LNCAP (cell line): ENCODE results near the gene KAZALD1.

ENCODE experiments used
- CTCF ChIP-seq: fragments of 450-650 bp; IDR thresholded peaks from 2 replicates; pipeline ENCODE4 v1.5.1; 2017; ENCODE audit warnings: mild to moderate bottlenecking

The KAZALD1 gene

DNA sequence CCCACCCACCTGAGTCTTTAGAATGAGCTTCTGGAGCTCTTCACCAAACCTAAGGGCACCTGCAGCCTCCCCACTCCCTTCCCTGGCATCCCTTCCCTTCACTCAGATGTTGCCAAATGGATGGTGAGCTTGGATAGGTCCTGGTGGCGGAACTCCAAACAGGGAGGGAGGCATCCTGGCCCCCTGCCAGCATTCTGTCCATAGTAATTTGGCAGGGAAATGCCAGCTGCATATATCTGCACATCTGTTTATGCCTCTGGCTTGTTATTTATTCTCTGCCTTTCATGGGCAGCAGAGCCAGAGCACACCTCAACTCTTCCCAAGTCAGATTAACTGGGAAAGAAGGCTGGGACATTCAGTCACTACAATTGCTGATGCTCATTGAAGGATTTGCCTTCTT lies 18.1 kb downstream of the KAZALD1 start:
- TF ChIP-seq CTCF = no peak

DNA sequence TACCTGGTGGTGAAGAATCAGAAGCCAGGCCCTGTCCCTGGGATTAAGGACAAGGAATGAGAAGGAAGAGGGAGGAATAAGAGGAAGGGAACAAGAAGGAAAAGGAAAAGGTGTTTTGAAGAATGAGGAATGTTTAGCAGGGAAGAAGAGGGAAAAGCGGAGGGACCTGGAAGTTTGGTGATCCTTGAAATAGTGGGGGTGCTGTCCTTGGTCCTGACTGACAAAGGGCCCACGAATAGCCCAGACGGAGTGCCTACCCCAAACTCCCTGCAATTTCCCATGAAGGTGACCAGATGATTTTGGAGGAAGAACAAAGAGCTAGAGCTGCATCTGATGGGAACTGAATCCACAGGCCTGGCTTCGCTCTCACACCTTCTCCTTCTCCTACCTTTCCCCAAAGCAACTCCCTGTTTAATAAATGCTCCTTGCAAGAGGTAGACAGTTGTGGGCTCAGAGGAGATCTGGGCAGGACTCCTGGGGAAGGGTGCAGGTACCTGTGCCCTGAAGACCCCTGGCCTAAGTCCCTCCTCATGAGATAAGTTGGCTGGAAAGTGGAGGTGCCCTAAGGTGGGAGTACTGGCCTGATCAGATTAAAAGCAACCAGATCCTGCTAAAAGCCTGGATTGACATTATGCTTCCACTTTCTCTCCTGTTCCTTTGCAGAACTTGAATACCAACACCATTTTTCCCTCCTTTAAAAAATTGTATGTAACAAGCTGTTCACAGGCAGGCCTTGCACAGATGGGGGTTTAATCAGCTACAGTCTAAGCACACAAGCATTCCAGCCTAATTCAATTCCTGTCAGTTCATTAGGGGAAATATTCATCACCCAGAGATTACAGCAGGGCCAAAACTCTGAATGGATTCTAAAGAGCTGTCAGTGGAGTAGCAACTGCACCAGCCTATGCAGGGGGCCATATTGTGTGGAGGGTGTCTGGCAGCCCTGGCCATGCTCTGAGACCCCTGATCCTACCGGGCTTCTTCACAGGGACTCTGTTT lies 19.4 kb downstream of the KAZALD1 start:
- no peak for TF ChIP-seq CTCF

DNA sequence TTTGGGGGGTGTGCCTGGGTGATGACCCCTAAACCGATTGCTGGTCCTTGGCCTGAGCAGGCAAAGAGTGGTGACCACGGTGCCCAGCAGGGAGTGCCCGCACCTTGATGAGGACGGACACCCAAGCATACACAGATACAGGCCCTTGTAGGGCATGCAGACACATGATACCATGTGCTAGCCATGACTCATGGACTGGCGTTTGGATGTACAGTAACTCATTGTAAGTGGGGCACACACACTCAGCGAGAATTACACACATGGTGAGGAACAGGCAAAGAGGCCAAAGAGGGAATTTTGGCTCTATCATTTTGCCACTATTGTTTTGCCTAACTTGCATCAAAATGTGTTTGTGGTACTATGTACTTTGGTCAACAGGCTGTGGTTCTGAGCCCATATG lies 24.1 kb downstream of the KAZALD1 start:
- TF ChIP-seq CTCF = no peak

GRCh38 chr10:101087376-101087775 lies 25.6 kb downstream of the KAZALD1 start:
- no peak for TF ChIP-seq CTCF

- TF ChIP-seq CTCF = no peak
These were observed 26.2 kb downstream of the KAZALD1 start for GRCh38 chr10:101087965-101088364.

DNA sequence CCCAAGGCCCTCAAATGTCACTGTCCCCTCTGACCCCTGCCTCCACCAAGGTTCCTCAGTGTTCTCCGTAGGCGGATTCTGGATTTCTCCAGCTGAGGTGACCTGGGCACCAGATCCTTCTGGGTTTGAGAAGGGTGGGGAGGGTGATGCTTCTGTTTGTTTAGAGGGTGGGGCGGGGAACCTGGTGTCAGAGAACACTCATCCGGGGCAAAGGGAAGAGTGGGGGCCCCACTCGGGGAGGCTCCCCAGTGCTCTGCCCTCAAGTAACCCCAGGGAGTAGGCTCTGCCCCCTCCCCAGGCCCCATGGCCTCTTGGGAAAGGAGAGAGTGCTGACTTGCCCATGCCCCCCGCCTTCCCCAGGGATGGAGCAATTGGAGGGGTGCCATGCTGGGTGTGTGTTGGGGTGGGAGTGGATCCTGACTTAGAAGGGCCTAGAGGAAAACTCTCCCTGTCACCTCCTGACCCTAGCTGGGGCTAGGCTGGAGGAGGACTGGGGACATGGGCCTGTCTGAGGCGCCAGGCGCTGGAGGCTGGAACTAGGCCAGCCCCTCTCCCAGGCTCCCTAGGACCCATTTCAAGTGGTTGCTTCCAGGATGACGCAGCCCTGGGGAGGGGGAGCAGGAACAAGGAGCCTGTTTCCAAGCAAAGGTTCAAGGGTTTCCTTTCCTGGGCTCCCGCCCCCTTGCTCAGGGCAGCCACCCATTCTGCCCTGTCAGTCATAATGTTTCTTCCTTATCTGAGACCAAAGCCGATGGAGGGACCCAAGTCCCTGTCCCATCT lies 27.9 kb downstream of the KAZALD1 start:
- no peak for TF ChIP-seq CTCF

GRCh38 chr10:101090597-101090996 lies 28.8 kb downstream of the KAZALD1 start:
- TF ChIP-seq CTCF = no peak
